ENCODE measurements around the gene ARL5C. TPM values are rescaled to one million over a fixed set of nuclear protein-coding genes. Genes with fewer than 3 reads are reported as not detected.
"Not testable (repeated sequence)": the region's sequence is repeated elsewhere in the genome, so short reads cannot be mapped to it uniquely, and the experiment has no call there.

Gene ARL5C
- total and polyA plus RNA-seq, 2 donors = 0.37 TPM; not detected in 1

DNA sequence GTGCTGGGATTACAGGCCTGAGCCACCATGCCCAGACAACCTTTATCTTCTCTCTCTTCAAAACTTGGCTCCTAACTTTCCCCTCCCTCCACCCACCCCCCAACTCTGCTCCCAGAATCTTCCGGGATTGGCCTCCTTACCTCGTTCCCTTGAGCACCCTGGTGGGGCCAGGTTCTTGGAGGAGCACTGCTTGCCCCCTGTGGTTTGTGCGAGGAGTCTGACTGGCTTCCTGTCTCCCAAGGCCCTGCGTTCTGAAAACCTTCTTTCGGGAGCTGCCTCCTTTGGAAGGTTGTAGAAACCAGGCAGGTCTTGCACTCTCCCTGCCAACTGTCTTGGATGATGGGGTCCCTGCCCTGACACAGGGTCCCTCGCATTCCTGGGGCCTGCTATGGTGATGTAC is 34.3 kb downstream of the ARL5C start:
- no peak overlapping the region for H3K27ac ChIP-seq (ENCODE audit: low read depth)
- DNase-seq (ENCODE audit: extremely low spot score) = no peak
- 65% methylated on average over 6 of the region's 6 CpGs for WGBS
- no peak overlapping the region for H3K4me3 ChIP-seq (ENCODE audit: low read depth, low read length)
- H3K36me3 ChIP-seq (ENCODE audit: insufficient read depth) = no peaks in the 10 kb centered on the region
- H3K4me1 ChIP-seq (ENCODE audit: insufficient read depth) = no peaks in the 10 kb centered on the region

DNA sequence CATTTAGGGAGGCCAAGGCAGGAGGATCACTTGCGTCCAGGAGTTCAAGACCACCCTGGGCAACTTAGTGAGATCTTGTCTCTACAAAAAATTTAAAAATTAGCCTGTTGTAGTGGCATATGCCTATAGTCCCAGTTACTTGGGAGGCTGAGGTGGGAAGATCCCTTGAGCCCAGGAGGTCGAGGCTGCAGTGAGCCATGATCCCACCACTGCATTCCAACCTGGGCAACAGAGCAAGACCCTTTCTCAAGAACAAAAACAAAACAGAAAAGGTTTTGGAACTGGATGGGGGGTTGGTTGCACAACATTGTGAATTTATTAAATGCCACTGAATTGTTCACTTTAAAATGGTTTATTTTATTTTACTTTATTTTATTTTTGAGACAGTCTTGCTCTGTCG is 35.8 kb downstream of the ARL5C start:
- H3K4me3 ChIP-seq (ENCODE audit: low read depth, low read length) = no peak overlapping the region
- WGBS = 93% methylated on average over 3 of the region's 3 CpGs
- no peaks in the 10 kb centered on the region for H3K36me3 ChIP-seq (ENCODE audit: insufficient read depth)
- no peak for DNase-seq (ENCODE audit: extremely low spot score)
- no peak overlapping the region for H3K27ac ChIP-seq (ENCODE audit: low read depth)
- H3K4me1 ChIP-seq (ENCODE audit: insufficient read depth) = no peaks in the 10 kb centered on the region

DNA sequence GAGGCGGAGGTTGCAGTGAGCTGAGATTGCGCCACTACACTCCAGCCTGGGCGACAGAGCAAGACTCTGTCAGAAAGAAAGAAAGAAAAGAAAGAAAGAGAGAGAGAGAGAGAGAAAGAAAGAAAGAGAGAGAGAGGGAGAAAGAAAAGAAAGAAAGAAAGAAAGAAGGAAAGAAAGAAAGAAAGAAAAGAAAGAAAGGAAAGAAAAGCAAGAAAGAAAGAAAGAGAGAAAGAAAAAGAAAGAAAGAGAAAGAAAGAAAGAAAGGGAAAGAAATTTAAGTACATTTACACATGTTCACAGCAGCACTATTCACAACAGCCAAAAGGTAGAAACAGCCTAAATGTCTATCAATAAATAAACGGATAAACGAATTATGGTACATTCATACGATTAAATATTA is 36.4 kb downstream of the ARL5C start:
- WGBS = 83% methylated on average over 6 of the region's 6 CpGs
- not testable (repeated sequence) for H3K4me3 ChIP-seq (ENCODE audit: low read depth, low read length); H3K36me3 ChIP-seq (ENCODE audit: insufficient read depth)

DNA sequence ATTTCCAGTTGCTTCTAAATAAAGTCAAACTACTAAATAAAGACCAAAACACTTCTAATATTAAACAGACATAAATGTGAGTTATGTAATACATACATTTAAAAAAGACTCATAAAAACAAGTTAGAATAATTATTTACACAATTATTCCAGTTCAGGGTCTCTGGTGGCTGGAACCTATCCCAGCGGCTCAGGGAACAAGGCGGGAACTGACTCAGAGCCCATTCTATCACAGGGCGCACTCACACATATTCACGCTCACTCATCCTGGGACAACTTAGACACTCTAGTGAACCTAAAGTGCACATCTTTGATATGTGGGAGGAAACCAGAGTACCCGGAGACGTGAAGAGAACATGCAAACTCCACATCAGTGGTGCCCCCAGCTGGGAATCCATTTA is 39.5 kb downstream of the ARL5C start:
- 37% methylated on average over 6 of the region's 6 CpGs for WGBS
- DNase-seq (ENCODE audit: extremely low spot score) = no peak
- H3K27ac ChIP-seq (ENCODE audit: low read depth) = no peak overlapping the region

More for the DNA sequence above, 36.4 kb downstream of the ARL5C start:
- not testable (repeated sequence) for H3K4me1 ChIP-seq (ENCODE audit: insufficient read depth); DNase-seq (ENCODE audit: extremely low spot score); H3K27ac ChIP-seq (ENCODE audit: low read depth)

DNA sequence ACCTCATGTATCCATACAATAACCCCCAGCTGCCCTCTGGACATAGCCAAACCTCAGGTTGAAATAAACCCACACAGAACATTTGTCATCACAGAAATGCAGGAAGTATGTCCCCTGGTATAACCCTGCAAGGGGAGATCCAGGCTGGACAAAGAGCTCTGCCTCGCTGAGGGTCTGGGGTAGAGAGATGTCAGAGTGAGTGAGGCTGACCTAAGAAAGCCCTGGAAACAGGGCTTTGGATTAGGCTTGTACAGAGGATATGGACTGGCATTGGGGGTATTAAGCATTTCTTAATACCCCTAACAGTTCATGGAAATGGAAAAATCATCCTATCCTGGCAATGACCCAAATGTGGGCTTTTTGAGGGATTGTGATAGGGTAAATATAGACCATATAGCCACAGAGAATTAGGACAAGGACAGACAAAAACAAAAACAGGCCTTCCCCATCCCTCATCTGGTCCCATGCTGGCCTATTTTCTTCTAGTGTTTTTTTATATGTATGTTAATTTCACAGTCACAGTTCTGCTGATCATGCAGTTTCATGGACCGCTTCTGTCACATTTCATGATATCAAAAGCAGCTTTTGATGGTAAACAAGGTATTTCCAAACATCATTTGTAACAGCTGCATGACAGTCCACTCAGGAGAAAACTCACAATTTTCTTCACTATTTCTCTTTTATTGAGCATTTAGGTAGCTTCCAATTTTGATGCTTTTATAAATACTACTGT is 40.7 kb downstream of the ARL5C start:
- 97% methylated on average over 2 of the region's 2 CpGs for WGBS
- no peaks in the 10 kb centered on the region for H3K36me3 ChIP-seq (ENCODE audit: insufficient read depth)
- H3K4me1 ChIP-seq (ENCODE audit: insufficient read depth) = no peaks in the 10 kb centered on the region
- H3K4me3 ChIP-seq (ENCODE audit: low read depth, low read length) = no peak overlapping the region
- DNase-seq (ENCODE audit: extremely low spot score) = no peak
- no peak overlapping the region for H3K27ac ChIP-seq (ENCODE audit: low read depth)

More for the DNA sequence above, 39.5 kb downstream of the ARL5C start:
- no peaks in the 10 kb centered on the region for H3K4me1 ChIP-seq (ENCODE audit: insufficient read depth)
- no peaks in the 10 kb centered on the region for H3K36me3 ChIP-seq (ENCODE audit: insufficient read depth)
- H3K4me3 ChIP-seq (ENCODE audit: low read depth, low read length) = no peak overlapping the region

DNA sequence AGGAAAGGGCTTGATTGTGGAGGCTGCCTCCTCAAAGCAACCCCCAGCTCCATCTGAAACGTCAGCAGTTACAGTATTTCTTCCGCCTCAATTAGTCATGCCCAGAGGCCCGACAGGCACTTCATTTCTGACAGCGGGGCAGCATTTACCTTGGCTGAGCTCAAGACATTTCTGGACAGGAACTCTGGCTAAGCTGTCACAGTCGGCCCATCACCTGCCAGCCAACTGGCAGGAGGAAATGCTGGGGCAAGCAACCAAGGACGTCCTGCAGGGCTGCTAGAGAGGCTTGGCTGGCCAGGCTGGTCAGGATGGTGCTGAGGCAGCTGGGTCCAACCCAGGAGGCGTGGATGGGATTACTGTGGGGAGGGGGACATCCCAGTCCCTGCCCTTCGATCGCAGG is 42.3 kb downstream of the ARL5C start:
- no peak overlapping the region for H3K4me3 ChIP-seq (ENCODE audit: low read depth, low read length)
- no peak for DNase-seq (ENCODE audit: extremely low spot score)
- no peaks in the 10 kb centered on the region for H3K36me3 ChIP-seq (ENCODE audit: insufficient read depth)
- no peaks in the 10 kb centered on the region for H3K4me1 ChIP-seq (ENCODE audit: insufficient read depth)
- no peak overlapping the region for H3K27ac ChIP-seq (ENCODE audit: low read depth)
- WGBS = 87% methylated on average over 9 of the region's 9 CpGs

DNA sequence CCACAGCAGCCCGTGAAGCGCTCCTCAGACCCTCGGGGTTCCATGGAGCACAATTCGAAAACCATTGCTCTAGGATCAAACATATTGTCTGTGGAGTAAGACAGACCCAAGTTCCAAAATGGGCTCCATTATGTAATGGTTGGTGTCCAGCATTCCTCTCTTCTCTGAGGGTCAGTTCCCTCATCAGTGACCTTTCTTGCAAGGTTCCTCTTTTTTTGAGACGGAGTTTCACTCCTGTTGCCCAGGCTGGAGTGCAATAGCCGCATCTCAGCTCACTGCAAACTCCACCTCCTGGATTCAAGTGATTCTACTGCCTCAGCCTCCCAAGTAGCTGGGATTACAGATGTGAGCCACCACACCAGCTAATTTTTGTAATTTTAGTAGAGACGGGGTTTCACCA is 43.0 kb downstream of the ARL5C start:
- H3K4me3 ChIP-seq (ENCODE audit: low read depth, low read length) = no peak overlapping the region
- no peak overlapping the region for H3K27ac ChIP-seq (ENCODE audit: low read depth)
- WGBS = 92% methylated on average over 7 of the region's 7 CpGs
- no peaks in the 10 kb centered on the region for H3K36me3 ChIP-seq (ENCODE audit: insufficient read depth)
- H3K4me1 ChIP-seq (ENCODE audit: insufficient read depth) = no peaks in the 10 kb centered on the region
- no peak for DNase-seq (ENCODE audit: extremely low spot score)

DNA sequence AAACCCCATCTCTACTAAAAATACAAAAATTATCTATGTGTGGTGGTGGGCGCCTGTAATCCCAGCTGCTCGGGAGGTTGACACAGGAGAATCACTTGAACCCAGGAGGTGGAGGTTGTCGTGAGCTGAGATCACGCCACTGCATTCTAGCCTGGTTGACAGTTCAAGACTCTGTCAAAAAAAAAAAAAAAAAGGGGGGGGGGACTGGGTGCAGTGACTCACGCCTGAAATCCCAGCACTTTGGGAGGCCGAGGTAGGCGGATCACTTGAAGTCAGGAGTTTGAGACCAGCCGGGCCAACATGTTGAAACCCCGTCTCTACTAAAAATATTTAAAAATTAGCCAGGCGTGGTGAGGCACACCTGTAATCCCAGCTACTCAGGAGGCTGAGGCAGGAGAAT is 44.0 kb downstream of the ARL5C start:
- H3K4me3 ChIP-seq (ENCODE audit: low read depth, low read length); H3K4me1 ChIP-seq (ENCODE audit: insufficient read depth); DNase-seq (ENCODE audit: extremely low spot score); H3K36me3 ChIP-seq (ENCODE audit: insufficient read depth); H3K27ac ChIP-seq (ENCODE audit: low read depth): not testable (repeated sequence)
- 94% methylated on average over 10 of the region's 10 CpGs for WGBS

DNA sequence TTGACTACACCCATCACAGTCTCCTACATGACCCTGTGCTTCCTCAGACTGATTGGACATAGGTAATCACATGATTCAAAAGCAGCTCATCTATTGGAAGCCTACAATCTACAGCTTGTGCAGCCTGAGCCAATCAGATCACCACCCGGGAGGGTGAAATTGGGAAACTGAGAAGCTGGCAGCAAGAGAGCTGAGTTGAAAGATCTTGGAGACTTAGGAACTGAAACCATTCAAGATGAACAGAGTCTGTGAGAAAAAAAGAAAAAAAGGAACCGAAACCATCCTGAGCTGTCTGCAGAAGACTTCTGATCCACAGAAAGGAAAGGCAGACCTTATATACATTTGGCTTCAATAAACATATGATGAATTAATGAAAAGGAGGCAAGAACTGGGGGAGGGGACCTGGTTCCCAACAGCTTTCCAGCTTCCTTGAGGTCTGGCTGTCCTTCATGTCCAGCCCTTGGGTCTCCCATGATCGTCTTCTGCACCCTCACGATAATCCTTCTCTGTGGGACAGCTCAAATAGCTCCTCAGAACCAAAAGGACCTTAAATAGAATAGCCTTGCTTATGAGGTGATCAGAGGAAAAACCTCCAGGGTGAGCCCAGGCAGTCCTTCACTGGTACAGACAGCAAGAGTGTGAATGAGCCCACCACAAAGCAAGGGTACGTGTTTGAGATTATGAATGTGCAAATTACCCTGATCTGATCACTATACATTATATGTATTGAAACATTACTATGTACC is 47.1 kb downstream of the ARL5C start:
- Histone ChIP-seq H3K27ac (ENCODE audit: low read depth) (no peak overlapping the region), H3K4me3 (ENCODE audit: low read depth, low read length) (no peak overlapping the region), H3K36me3 (ENCODE audit: insufficient read depth) (no peaks in the 10 kb centered on the region), H3K4me1 (ENCODE audit: insufficient read depth) (no peaks in the 10 kb centered on the region)
- DNase-seq (ENCODE audit: extremely low spot score) = no peak
- WGBS = 92% methylated on average over 5 of the region's 5 CpGs

DNA sequence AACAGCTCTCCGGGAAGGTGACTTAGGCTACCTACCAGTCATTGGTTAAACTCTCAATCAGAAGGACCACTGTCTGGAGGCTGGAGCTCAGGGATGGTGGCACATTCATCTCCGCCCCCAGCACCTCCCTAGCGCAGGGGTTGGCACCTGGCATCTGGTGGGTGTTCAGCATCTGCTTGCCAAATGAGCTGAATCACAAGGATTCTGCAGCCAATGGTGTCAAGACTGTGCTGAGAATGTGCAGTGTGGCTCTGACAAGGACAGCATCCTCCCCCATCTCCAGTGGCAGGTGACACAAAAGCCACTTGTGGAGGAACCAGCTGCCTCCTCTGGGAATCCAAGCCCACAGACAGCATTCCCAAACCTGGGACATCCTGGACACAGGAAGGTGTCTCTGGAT is 49.7 kb downstream of the ARL5C start:
- no peak for DNase-seq (ENCODE audit: extremely low spot score)
- Histone ChIP-seq H3K27ac (ENCODE audit: low read depth) (no peak overlapping the region), H3K4me3 (ENCODE audit: low read depth, low read length) (no peak overlapping the region), H3K36me3 (ENCODE audit: insufficient read depth) (no peaks in the 10 kb centered on the region), H3K4me1 (ENCODE audit: insufficient read depth) (no peaks in the 10 kb centered on the region)
- WGBS = 84% methylated on average over 3 of the region's 3 CpGs

DNA sequence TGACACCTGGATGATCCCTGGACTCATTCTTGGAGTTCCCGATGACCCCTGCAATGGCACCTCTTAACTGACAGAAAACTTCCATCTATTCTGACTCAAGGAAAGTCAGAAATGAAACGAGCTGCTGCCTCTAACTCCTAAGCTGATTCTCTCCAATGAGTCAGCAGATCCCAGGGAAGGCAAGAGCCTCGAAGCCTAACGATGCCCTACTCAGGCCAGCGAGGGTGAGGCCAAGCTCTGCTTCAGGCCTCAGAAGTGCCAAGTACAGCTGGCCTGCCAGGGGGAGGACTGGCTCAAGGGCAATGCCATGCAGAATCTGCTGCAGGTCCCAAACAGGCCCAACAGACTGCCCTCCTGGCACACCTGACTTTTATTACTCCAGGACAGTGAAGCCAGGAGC is 50.8 kb downstream of the ARL5C start:
- 28% methylated on average over 5 of the region's 5 CpGs for WGBS
- H3K4me3 ChIP-seq (ENCODE audit: low read depth, low read length) = no peak overlapping the region
- no peaks in the 10 kb centered on the region for H3K36me3 ChIP-seq (ENCODE audit: insufficient read depth)
- DNase-seq (ENCODE audit: extremely low spot score) = no peak
- no peak overlapping the region for H3K27ac ChIP-seq (ENCODE audit: low read depth)
- H3K4me1 ChIP-seq (ENCODE audit: insufficient read depth) = no peaks in the 10 kb centered on the region

DNA sequence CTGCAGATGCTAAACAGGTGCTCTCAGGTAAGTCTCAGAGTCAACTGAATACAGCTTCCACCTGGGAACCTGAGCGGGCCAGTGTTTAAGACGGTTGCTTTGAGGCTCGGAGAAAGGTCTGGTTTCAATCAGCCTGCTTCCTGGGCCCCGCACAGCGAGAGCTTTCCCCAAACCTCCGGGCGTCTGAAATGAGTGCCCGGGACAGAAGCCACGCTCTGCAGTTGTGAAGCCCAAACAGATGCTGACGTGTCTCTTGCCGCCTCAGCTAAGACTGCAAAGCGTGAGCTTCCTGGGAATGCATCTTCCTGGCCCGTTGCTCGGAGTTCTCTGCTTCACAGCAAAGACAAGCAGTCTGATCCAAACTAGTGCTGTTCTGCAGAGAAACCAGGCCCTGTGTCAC is 51.2 kb downstream of the ARL5C start:
- WGBS = 31% methylated on average over 14 of the region's 14 CpGs
- no peak overlapping the region for H3K4me3 ChIP-seq (ENCODE audit: low read depth, low read length)
- no peak for DNase-seq (ENCODE audit: extremely low spot score)
- no peaks in the 10 kb centered on the region for H3K4me1 ChIP-seq (ENCODE audit: insufficient read depth)
- no peak overlapping the region for H3K27ac ChIP-seq (ENCODE audit: low read depth)
- H3K36me3 ChIP-seq (ENCODE audit: insufficient read depth) = no peaks in the 10 kb centered on the region

DNA sequence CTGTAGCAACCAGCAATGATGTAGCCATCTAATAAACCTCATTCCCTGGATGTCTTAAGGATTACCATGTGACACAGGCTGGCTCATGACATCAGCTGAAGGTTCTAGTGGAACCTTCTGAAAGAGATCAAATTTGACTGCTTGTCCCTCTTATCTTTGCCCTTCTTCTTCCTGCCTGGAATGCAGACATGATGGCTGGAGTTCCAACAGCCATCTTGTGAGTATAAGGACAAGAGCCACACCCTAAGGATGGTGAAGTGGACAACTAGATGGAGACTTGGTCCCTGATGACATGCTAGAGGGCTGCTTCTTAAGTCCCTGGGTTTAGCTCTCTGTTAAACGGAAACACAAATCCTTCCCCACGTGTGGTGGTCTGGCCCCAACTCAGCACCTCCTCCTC is 52.1 kb downstream of the ARL5C start:
- H3K27ac ChIP-seq (ENCODE audit: low read depth) = no peak overlapping the region
- H3K36me3 ChIP-seq (ENCODE audit: insufficient read depth) = no peaks in the 10 kb centered on the region
- 90% methylated on average over 2 of the region's 2 CpGs for WGBS
- H3K4me3 ChIP-seq (ENCODE audit: low read depth, low read length) = no peak overlapping the region
- no peaks in the 10 kb centered on the region for H3K4me1 ChIP-seq (ENCODE audit: insufficient read depth)
- DNase-seq (ENCODE audit: extremely low spot score) = no peak

DNA sequence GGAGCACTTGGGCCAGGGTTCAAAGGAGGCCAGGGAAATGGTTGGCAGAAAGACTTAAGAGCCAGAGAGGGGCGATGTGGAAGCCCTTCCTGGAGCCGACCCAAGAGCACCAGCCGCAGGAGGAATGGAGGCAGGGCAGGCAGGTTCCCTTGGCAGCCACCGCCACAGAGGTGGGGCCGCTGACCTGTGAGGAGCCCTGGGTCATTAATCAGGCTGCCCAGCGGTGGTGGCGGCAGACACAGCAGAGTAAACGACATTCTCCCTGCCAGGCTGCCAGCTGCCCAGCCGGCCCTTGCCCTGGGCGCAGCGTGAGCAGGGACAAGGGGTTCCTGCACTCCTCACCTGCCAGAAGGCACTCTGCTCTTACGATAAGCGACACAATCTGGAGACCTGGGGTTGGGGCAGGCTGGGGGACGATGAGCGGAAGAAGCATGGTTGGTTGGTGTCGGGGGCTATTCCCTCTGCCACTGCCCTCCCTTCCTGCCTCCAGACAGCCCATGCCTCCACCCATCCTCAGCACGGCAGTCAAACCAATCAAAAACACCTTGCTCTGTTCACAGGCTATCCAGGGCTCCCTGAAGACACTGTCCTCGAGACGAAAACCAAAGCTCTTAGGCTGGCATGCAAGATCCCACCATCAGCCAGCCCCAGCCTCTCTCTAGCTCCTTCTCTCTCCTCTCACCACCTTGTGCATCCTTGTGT is 55.4 kb downstream of the ARL5C start:
- H3K36me3 ChIP-seq (ENCODE audit: insufficient read depth) = no peaks in the 10 kb centered on the region
- WGBS = 67% methylated on average over 19 of the region's 19 CpGs
- no peaks in the 10 kb centered on the region for H3K4me1 ChIP-seq (ENCODE audit: insufficient read depth)
- H3K4me3 ChIP-seq (ENCODE audit: low read depth, low read length) = no peak overlapping the region
- no peak for DNase-seq (ENCODE audit: extremely low spot score)
- no peak overlapping the region for H3K27ac ChIP-seq (ENCODE audit: low read depth)

Data from urinary bladder (tissue), 4 donors.